Psoas muscle (tissue), 8 donors: ENCODE measurements around the gene SORCS3. TPM values are rescaled to one million over a fixed set of nuclear protein-coding genes. Genes with fewer than 3 reads are reported as not detected.

Experiments
- ATAC-seq, 4 donors: fragments of 200-7000 bp; cut with Tn5 transposase; one replicate each; pipeline ENCODE4 v1.9.1; 2020; ENCODE audit warnings: moderate library complexity in 3 of 4, mild to moderate bottlenecking in 2 of 4
- DNase-seq, 2 donors: peaks; one replicate each; pipeline ENCODE4 v3.0.0-alpha.2; 2020
- H3K27ac ChIP-seq: fragments of 200-600 bp; one replicate; pipeline ENCODE4 v1.8.0; 2022
- H3K27me3 ChIP-seq, 3 donors: fragments of 200-600 bp in 1 of 3; one replicate each; pipeline versions ENCODE4 v1.6.1 to v1.8.0; 2013 to 2022; ENCODE audit warnings: low read length in 2 of 3, mild to moderate bottlenecking in 2 of 3, moderate library complexity in 1 of 3; ENCODE audit not compliant: insufficient read depth in 3 of 3
- H3K36me3 ChIP-seq, 2 donors: fragments of 200-600 bp in 1 of 2; one replicate each; pipeline versions ENCODE4 v1.6.1 to v1.8.0; 2013 to 2022; ENCODE audit warnings: low read depth in 1 of 2, mild to moderate bottlenecking in 1 of 2, moderate library complexity in 1 of 2; ENCODE audit not compliant: insufficient read depth in 1 of 2
- H3K4me1 ChIP-seq: fragments of 200-600 bp; one replicate; pipeline ENCODE4 v1.8.0; 2022
- H3K4me3 ChIP-seq: fragments of 200-600 bp; one replicate; pipeline ENCODE4 v1.8.0; 2022; ENCODE audit warnings: mild to moderate bottlenecking
- H3K9me3 ChIP-seq: fragments of 200-600 bp; one replicate; pipeline ENCODE4 v1.8.0; 2022
- WGBS, 3 donors: extraction: QIAGEN DNeasy Blood & Tissue Kit; methylation state at CpG; one replicate each; pipeline versions ENCODE4 v1.1.6 to v1.1.7; 2013; 5-methylcytosine and 5-hydroxymethylcytosine counted together
- intact Hi-C, 2 donors: fragments of 100-400 bp; cut with DNase I; formaldehyde crosslinking; loops; one replicate each; pipeline versions ENCODE4 v1.11.0 to v1.14.2; 2022
- polyA plus RNA-seq, 3 donors: library from polyadenylated mRNA; stranded (reverse); fragments of 200-250 nt; gene quantifications; one replicate each; pipeline ENCODE4 v1.2.3, GENCODE V29; 2013
- total RNA-seq, 4 donors: library from RNA; stranded (reverse); fragmentation: NEBNext Ultra II Directional in 2 of 4; extraction: Animal tissue kit (Norgen Biotek cat#: 25700) in 2 of 4; gene quantifications; one replicate each; pipeline versions ENCODE4 v1.2.1 to v1.2.4, GENCODE V29; 2021 to 2023
- TF ChIP-seq, protein P1 (sequence below): fragments of 200-600 bp; IDR thresholded peaks from one replicate; pipeline ENCODE4 v1.8.0; 2022; ENCODE audit warnings: antibody characterized with exemption
- donor health status: healthy with polysubstance abuse.
- donor health status: DM: no; HTN: no; CAD: no; lungs with moderate emphysema.
- donor health status: Bipolar disorder and iron deficiency.
- donor health status: healthy.
- donor health status: DM: yes; HTN: yes; CAD: no.
- donor health status: DM: no; HTN: no; CAD: no.
- donor health status: DM: no; HTN: no; CAD: no.
- donor health status: DM: yes; HTN: yes; CAD: no.

Gene SORCS3
- total and polyA plus RNA-seq, 7 donors: 0.01 TPM; not detected in 6

DNA sequence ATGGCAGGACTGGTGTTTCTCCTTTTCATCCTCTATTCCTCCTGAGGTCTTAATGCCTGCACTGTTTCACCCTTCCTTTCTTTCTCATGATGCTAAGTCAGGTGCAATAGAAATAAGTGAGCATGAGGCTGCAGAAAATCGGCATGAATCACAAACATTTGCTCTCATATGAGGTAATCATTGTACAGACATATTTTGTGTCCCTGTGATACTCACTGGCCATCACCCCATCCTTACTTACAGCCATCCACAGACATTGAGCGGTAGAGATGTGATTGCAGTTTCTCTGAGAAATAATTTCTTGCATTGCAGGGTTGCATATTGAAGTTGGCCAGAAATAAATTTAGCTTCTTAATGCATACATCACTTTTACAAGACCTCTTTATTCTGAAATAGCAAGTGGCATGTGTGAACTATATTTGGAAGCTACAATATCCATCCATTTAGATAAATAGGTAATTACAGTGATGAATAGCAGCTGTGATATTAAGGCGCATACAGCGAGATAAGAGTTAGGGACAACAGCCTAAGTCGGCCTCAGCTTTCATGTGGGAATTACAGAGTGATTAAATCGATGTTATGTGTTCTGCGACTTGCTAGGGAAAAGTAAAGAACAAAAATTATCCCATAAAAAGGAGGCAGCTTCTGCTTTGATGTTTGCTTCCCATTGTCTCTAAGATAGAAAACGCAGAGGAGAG is 612.6 kb downstream of the SORCS3 start:
- H3K4me1 ChIP-seq: no peaks in the 10 kb centered on the region
- no peak for DNase-seq
- intact Hi-C loops: no loop called here
- no peaks in the 10 kb centered on the region for H3K9me3 ChIP-seq
- TF ChIP-seq, protein P1, sequence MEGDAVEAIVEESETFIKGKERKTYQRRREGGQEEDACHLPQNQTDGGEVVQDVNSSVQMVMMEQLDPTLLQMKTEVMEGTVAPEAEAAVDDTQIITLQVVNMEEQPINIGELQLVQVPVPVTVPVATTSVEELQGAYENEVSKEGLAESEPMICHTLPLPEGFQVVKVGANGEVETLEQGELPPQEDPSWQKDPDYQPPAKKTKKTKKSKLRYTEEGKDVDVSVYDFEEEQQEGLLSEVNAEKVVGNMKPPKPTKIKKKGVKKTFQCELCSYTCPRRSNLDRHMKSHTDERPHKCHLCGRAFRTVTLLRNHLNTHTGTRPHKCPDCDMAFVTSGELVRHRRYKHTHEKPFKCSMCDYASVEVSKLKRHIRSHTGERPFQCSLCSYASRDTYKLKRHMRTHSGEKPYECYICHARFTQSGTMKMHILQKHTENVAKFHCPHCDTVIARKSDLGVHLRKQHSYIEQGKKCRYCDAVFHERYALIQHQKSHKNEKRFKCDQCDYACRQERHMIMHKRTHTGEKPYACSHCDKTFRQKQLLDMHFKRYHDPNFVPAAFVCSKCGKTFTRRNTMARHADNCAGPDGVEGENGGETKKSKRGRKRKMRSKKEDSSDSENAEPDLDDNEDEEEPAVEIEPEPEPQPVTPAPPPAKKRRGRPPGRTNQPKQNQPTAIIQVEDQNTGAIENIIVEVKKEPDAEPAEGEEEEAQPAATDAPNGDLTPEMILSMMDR: no peak
- H3K36me3 ChIP-seq: no peaks in the 10 kb centered on the region
- no peak for ATAC-seq
- H3K27me3 ChIP-seq: no peaks in the 10 kb centered on the region
- no peak overlapping the region for H3K4me3 ChIP-seq
- H3K27ac ChIP-seq: no peak overlapping the region
- WGBS, 3 donors: 83 to 89% (median 86%) methylated on average over 8 of the region's 8 CpGs

GRCh38 chr10:105258036-105258673 is 617.1 kb downstream of the SORCS3 start:
- DNase-seq (no peak), ATAC-seq (no peak)
- intact Hi-C loops: no loop called here
- H3K9me3 ChIP-seq: no peaks in the 10 kb centered on the region
- no peak overlapping the region for H3K4me3 ChIP-seq
- 83 to 89% (median 84%) methylated on average over 3 of the region's 3 CpGs for WGBS, 3 donors
- H3K36me3 ChIP-seq: no peaks in the 10 kb centered on the region
- TF ChIP-seq, protein P1: no peak
- H3K4me1 ChIP-seq: no peaks in the 10 kb centered on the region
- no peaks in the 10 kb centered on the region for H3K27me3 ChIP-seq
- no peak overlapping the region for H3K27ac ChIP-seq

GRCh38 chr10:105258674-105259065 is 617.6 kb downstream of the SORCS3 start:
- TF ChIP-seq, protein P1: no peak
- intact Hi-C loops: no loop called here
- Histone ChIP-seq H3K36me3 (no peaks in the 10 kb centered on the region), H3K4me3 (no peak overlapping the region), H3K9me3 (no peaks in the 10 kb centered on the region), H3K27ac (no peak overlapping the region), H3K27me3 (no peaks in the 10 kb centered on the region), H3K4me1 (no peaks in the 10 kb centered on the region)
- no peak for ATAC-seq
- no peak for DNase-seq
- 68 to 77% (median 70%) methylated on average over 1 of the region's 1 CpG for WGBS, 3 donors

GRCh38 chr10:105259201-105259600 is 618.1 kb downstream of the SORCS3 start:
- H3K27ac ChIP-seq: no peak overlapping the region
- 62 to 74% (median 66%) methylated on average over 2 of the region's 2 CpGs for WGBS, 3 donors
- H3K9me3 ChIP-seq: no peaks in the 10 kb centered on the region
- TF ChIP-seq, protein P1: no peak
- no peak for DNase-seq
- H3K27me3 ChIP-seq: no peaks in the 10 kb centered on the region
- intact Hi-C loops: no loop called here
- H3K4me1 ChIP-seq: no peaks in the 10 kb centered on the region
- no peak for ATAC-seq
- no peak overlapping the region for H3K4me3 ChIP-seq
- H3K36me3 ChIP-seq: no peaks in the 10 kb centered on the region
